Body of pancreas (tissue), 4 donors: ENCODE measurements around the gene RBMS3.

ENCODE experiments used
- POLR2A ChIP-seq, 3 donors: fragments of 450-650 bp; IDR thresholded peaks; one replicate each; pipeline ENCODE4 v1.6.1; 2016; ENCODE audit warnings: antibody characterized with exemption in 3 of 3, mild to moderate bottlenecking in 2 of 3
- TF ChIP-seq, protein P1 (sequence below), 7 experiments: fragments of 450-650 bp in 4 of 7; fragments of 200-600 bp in 3 of 7; sonication (generic) in 3 of 7; IDR thresholded peaks; one replicate each; pipeline ENCODE4 v1.5.1; 2016 to 2019; ENCODE audit warnings: antibody characterized with exemption in 7 of 7

DNA sequence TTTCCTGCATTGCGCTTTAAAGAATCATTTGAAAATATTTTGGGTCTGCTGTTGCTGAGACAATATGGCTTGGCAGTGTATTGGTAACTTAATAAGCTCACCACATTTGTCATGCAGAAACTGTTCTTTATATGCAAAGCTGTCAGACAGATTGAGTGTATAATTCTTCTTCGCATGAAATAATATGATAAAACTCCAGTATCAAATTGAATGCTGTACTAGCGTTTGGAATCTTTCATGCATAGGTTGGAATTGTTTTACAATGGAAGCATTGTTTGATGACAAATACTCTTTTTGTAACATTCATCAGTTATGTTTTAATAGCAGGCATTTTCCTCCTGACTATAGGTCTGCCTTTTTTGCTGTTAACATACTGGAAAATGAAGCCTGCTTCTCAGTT lies 53.8 kb downstream of the RBMS3 start:
- TF ChIP-seq, protein P1, sequence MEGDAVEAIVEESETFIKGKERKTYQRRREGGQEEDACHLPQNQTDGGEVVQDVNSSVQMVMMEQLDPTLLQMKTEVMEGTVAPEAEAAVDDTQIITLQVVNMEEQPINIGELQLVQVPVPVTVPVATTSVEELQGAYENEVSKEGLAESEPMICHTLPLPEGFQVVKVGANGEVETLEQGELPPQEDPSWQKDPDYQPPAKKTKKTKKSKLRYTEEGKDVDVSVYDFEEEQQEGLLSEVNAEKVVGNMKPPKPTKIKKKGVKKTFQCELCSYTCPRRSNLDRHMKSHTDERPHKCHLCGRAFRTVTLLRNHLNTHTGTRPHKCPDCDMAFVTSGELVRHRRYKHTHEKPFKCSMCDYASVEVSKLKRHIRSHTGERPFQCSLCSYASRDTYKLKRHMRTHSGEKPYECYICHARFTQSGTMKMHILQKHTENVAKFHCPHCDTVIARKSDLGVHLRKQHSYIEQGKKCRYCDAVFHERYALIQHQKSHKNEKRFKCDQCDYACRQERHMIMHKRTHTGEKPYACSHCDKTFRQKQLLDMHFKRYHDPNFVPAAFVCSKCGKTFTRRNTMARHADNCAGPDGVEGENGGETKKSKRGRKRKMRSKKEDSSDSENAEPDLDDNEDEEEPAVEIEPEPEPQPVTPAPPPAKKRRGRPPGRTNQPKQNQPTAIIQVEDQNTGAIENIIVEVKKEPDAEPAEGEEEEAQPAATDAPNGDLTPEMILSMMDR (IDR thresholded peaks at IDR 0.05), result no peak
- no peak for TF ChIP-seq POLR2A (IDR thresholded peaks at IDR 0.05)
